ENCODE measurements around the gene RYR1. TPM values are rescaled to one million over a fixed set of nuclear protein-coding genes. Genes with fewer than 3 reads are reported as not detected.
A peak's percentile ranks its signal among the peaks of the same experiment; 100 is the strongest.
"Not testable (repeated sequence)": the region's sequence is repeated elsewhere in the genome, so short reads cannot be mapped to it uniquely, and the experiment has no call there.

RYR1 gene
- polyA plus RNA-seq, 1 of the 3 experiments (the other 2 are of a cell fraction): under 0.01 TPM

DNA sequence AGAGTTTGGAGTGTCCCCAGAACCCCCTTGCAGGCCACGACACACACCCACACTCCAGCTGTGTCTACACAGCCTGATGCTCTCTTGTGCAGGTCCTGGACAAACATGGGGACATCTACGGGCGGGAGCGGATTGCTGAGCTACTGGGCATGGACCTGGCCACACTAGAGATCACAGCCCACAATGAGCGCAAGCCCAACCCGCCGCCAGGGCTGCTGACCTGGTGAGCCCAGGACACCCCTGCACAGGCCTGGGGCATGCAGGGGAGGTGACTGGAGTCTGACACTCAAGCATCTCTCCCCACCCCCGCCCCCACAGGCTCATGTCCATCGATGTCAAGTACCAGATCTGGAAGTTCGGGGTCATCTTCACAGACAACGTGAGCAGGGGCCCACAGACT is 144.3 kb downstream of the RYR1 start (continued):
- TF ChIP-seq ZBTB33 (IDR thresholded peaks at IDR 0.05; ENCODE audit: borderline replicate concordance, low read depth): no peak
- TF ChIP-seq MXI1 (IDR thresholded peaks at IDR 0.05; ENCODE audit: low read depth, low read length): no peak
- no peak for TF ChIP-seq EZH2phosphoT487 (IDR thresholded peaks at IDR 0.05; ENCODE audit: borderline replicate concordance, low read depth)
- no peak for TF ChIP-seq RCOR1 (IDR thresholded peaks at IDR 0.05; ENCODE audit: low read length)
- TF ChIP-seq GATA2 (CRISPR knock-in tag; IDR thresholded peaks at IDR 0.05): no peak
- TF ChIP-seq MEF2A (IDR thresholded peaks at IDR 0.05; ENCODE audit: borderline replicate concordance, low read depth): no peak
- TF ChIP-seq JUND (IDR thresholded peaks at IDR 0.05): no peak
- no peak for TF ChIP-seq RFX5 (IDR thresholded peaks at IDR 0.05; ENCODE audit: low read length)

- H4K20me1 ChIP-seq (ENCODE audit: insufficient read depth); H3K9ac ChIP-seq; H3K9me3 ChIP-seq; CTCF ChIA-PET; H3K9me2 ChIP-seq; H3K4me3 ChIP-seq (ENCODE audit: low read depth in 2 of 2, low read length in 1 of 2); H3K79me2 ChIP-seq (ENCODE audit: insufficient read depth); H3K36me3 ChIP-seq (replicated peaks in 1 of 2; ENCODE audit: control insufficient read depth in 1 of 2, insufficient read depth in 2 of 2, low read length in 1 of 2); H3K4me2 ChIP-seq; H3K4me1 ChIP-seq (ENCODE audit: control insufficient read depth in 1 of 2, insufficient read depth in 2 of 2, low read depth in 1 of 2, low read length in 1 of 2); H3K27me3 ChIP-seq (ENCODE audit: insufficient read depth); H3F3A ChIP-seq (replicated peaks; ENCODE audit: insufficient read depth); DNase-seq; H3K27ac ChIP-seq (ENCODE audit: low read depth in 2 of 2, low read length in 1 of 2); H2AFZ ChIP-seq (ENCODE audit: low read depth); POLR2A ChIA-PET: not testable (repeated sequence)
- WGBS (ENCODE audit: low lambda C conversion rate): 83% methylated on average over 6 of the region's 6 CpGs
Measured at GRCh38 chr19:38579304-38579703, 145.8 kb downstream of the RYR1 start.

DNA sequence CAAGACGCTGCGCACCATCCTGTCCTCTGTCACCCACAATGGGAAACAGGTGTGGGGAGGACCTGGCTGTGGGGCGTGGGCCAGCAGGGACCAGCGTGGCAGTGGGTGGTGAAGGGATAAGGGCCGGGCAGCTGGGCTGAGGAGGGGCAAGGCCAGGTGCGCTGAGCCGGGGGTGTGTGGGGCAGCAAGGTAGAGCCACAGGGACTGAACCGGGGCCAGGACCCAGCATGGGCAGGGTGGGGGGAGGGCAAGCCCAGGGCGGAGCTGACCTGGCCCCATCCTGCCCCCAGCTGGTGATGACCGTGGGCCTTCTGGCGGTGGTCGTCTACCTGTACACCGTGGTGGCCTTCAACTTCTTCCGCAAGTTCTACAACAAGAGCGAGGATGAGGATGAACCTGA is 146.6 kb downstream of the RYR1 start:
- ChIA-PET CTCF (interaction anchor here (1.3 kb wide), 1 partner anchor 13 kb away, joined by 3 read pairs; no protein-coding TSS in a partner anchor), POLR2A (no interaction called here)
- H3K4me1 ChIP-seq (ENCODE audit: control insufficient read depth in 1 of 2, insufficient read depth in 2 of 2, low read depth in 1 of 2, low read length in 1 of 2): no peaks in the 10 kb centered on the region
- H3K36me3 ChIP-seq (replicated peaks in 1 of 2; ENCODE audit: control insufficient read depth in 1 of 2, insufficient read depth in 2 of 2, low read length in 1 of 2): no peaks in the 10 kb centered on the region
- no peak overlapping the region for H3K27ac ChIP-seq (ENCODE audit: low read depth in 2 of 2, low read length in 1 of 2)
- H4K20me1 ChIP-seq (ENCODE audit: insufficient read depth): no peaks in the 10 kb centered on the region
- no peak overlapping the region for H2AFZ ChIP-seq (ENCODE audit: low read depth)
- peak; percentile 11 for DNase-seq
- no peak overlapping the region for H3K4me3 ChIP-seq (ENCODE audit: low read depth in 2 of 2, low read length in 1 of 2)
- H3K9me3 ChIP-seq: no peaks in the 10 kb centered on the region
- H3F3A ChIP-seq (replicated peaks; ENCODE audit: insufficient read depth): no peaks in the 10 kb centered on the region
- H3K9me2 ChIP-seq: no peaks in the 10 kb centered on the region
- no peak overlapping the region for H3K4me2 ChIP-seq
- H3K9ac ChIP-seq: no peak overlapping the region
- H3K79me2 ChIP-seq (ENCODE audit: insufficient read depth): no peaks in the 10 kb centered on the region
- 83% methylated on average over 15 of the region's 15 CpGs for WGBS (ENCODE audit: low lambda C conversion rate)
- H3K27me3 ChIP-seq (ENCODE audit: insufficient read depth): no peaks in the 10 kb centered on the region
- TF ChIP-seq IRF3 (IDR thresholded peaks at IDR 0.05; ENCODE audit: low read depth, low read length) (no peak), PBX3 (IDR thresholded peaks at IDR 0.05) (no peak), RFX5 (IDR thresholded peaks at IDR 0.05; ENCODE audit: low read length) (no peak), REST (IDR thresholded peaks at IDR 0.05; ENCODE audit: low read depth, low read length) (no peak), RAD21 (IDR thresholded peaks at IDR 0.05; ENCODE audit: low read length) (no peak), YY1 (IDR thresholded peaks at IDR 0.05; ENCODE audit: low read depth) (no peak), USF2 (IDR thresholded peaks at IDR 0.05; ENCODE audit: borderline replicate concordance, low read depth, low read length) (no peak), CTCF (IDR thresholded peaks at IDR 0.05) (no peak)

All from SK-N-SH (cell line).